Measurements from ENCODE around the gene BNIP3. TPM values are rescaled to one million over a fixed set of nuclear protein-coding genes. Genes with fewer than 3 reads are reported as not detected.
A peak's percentile ranks its signal among the peaks of the same experiment; 100 is the strongest.

BNIP3 gene
- total RNA-seq, 1 experiment from 2014 or later = 57.1 TPM

DNA sequence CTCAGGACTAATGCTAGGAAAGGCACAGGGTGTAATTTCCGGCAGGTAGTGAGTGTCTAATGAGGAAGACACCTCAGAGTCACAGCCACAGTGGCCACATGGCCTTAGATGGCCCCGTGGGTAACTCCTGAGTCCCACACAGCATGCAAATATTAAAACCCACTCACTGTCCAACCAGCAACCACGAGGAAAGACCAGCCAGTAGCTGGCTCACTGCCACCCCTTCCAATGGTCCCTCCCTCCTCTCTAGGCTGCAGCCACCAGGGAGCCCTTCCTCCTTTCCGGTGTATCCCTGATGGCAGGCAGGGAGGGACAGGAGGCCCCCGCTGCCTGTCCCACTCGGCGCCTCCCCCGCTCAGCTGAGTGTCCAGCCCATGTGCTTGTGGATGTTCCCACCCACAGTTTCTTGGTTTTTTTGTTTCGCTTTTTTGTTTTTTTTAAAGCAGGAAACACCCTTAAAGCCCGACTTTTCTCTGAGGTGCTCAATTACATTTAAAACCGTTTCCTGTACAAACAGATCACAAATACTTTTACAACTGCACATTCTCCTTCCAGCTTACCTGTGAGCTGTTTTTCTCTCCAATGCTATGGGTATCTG lies 9.2 kb downstream of the BNIP3 start:
- peak overlapping the region in 2 of 3 experiments; percentile 19 to 40; a peak in 3 of 7 replicates for H3K27ac Mint-ChIP-seq
- H4K91ac ChIP-seq (ENCODE audit: insufficient read length, low read depth, low read length) = no peak overlapping the region
- H3K56ac ChIP-seq (ENCODE audit: insufficient read length, low read depth, low read length) = no peak overlapping the region
- H2AK5ac ChIP-seq (ENCODE audit: insufficient read length, low read length) = no peak overlapping the region
- H4K20me1 ChIP-seq (ENCODE audit: control insufficient read depth, insufficient read depth, insufficient read length) = peaks cover 4% of the 10 kb centered on the region
- H4K5ac ChIP-seq (ENCODE audit: insufficient read length, low read depth, low read length) = no peak overlapping the region
- no peak overlapping the region for H3K4me2 ChIP-seq (ENCODE audit: insufficient read depth, insufficient read length, low read length)
- no peaks in the 10 kb centered on the region for H3K23me2 ChIP-seq (ENCODE audit: insufficient read length, low read depth, low read length, poor library complexity, severe bottlenecking)
- H3T11ph ChIP-seq (ENCODE audit: low read length) = no peak overlapping the region
- no peak overlapping the region for H2AFZ ChIP-seq (ENCODE audit: low read length)
- H3K9me3 Mint-ChIP-seq = 0 out of 5 replicates have a peak, but pooled peaks cover 0 to 2% of the 10 kb centered on the region in 2 experiments
- H3K79me2 ChIP-seq (ENCODE audit: insufficient read depth, low read length) = peaks cover 2% of the 10 kb centered on the region; the same call in 1 of the 2 replicates
- no peak overlapping the region; a peak in 1 of 5 replicates for H3K4me3 Mint-ChIP-seq
- no CpG with 5 or more reads among the region's 11 CpGs for whole genome bisulfite sequencing (ENCODE audit: extremely low coverage, insufficient read length, low lambda C conversion rate)
- H2BK20ac ChIP-seq (ENCODE audit: low read depth, low read length, poor library complexity, severe bottlenecking) = no peak overlapping the region
- H3K4ac ChIP-seq (ENCODE audit: low read depth, low read length) = no peak overlapping the region
- H3K36me3 Mint-ChIP-seq (ENCODE audit: insufficient read depth in 1 of 3, low read depth in 3 of 3) = peaks cover 38 to 80% (median 65%) of the 10 kb centered on the region in 3 experiments
- H3K27me3 ChIP-seq (ENCODE audit: insufficient read depth, low read length) = no peaks in the 10 kb centered on the region
- no peak overlapping the region for H2BK12ac ChIP-seq (ENCODE audit: insufficient read length, low read depth, low read length)
- no peak overlapping the region for H4K8ac ChIP-seq (replicated peaks; ENCODE audit: insufficient read length, low read depth, low read length)
- peaks cover 8 to 9% of the 10 kb centered on the region in 2 experiments for H3K4me1 Mint-ChIP-seq
- H3K9ac ChIP-seq (ENCODE audit: extremely low read depth, insufficient read length, low read length) = no peak overlapping the region
- no peak overlapping the region for H3K27ac ChIP-seq (ENCODE audit: insufficient read length, low read depth, low read length)
- H3K27me3 Mint-ChIP-seq (ENCODE audit: low read depth) = no peaks in the 10 kb centered on the region
- no peak overlapping the region for H3K23ac ChIP-seq (ENCODE audit: insufficient read length, low read depth, low read length)
- H2BK120ac ChIP-seq (ENCODE audit: low read depth, low read length, poor library complexity, severe bottlenecking) = no peak overlapping the region
- no peak overlapping the region for H2BK5ac ChIP-seq (ENCODE audit: insufficient read length, low read length)
- no peak for DNase-seq
- H2BK15ac ChIP-seq (ENCODE audit: low read depth, low read length) = no peak overlapping the region
- no peak overlapping the region; the same call in 1 of the 2 replicates for H3K14ac ChIP-seq (ENCODE audit: insufficient read depth, low read length)
- peaks cover 4% of the 10 kb centered on the region for H3K79me1 ChIP-seq (ENCODE audit: insufficient read depth, low read depth, low read length, poor library complexity, severe bottlenecking)
- H3K9me3 ChIP-seq (ENCODE audit: control insufficient read depth, low read depth, low read length) = no peaks in the 10 kb centered on the region
- TF ChIP-seq, protein P1, sequence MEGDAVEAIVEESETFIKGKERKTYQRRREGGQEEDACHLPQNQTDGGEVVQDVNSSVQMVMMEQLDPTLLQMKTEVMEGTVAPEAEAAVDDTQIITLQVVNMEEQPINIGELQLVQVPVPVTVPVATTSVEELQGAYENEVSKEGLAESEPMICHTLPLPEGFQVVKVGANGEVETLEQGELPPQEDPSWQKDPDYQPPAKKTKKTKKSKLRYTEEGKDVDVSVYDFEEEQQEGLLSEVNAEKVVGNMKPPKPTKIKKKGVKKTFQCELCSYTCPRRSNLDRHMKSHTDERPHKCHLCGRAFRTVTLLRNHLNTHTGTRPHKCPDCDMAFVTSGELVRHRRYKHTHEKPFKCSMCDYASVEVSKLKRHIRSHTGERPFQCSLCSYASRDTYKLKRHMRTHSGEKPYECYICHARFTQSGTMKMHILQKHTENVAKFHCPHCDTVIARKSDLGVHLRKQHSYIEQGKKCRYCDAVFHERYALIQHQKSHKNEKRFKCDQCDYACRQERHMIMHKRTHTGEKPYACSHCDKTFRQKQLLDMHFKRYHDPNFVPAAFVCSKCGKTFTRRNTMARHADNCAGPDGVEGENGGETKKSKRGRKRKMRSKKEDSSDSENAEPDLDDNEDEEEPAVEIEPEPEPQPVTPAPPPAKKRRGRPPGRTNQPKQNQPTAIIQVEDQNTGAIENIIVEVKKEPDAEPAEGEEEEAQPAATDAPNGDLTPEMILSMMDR (conservative IDR thresholded peaks at IDR 0.05) = no peak
- peaks cover 3% of the 10 kb centered on the region; the same call in 1 of the 2 replicates for H3K4me1 ChIP-seq (ENCODE audit: insufficient read depth, low read length)
- no peak overlapping the region for H3K18ac ChIP-seq (ENCODE audit: insufficient read length, low read depth, low read length)
